DOHH2 (cell line): Measurements from ENCODE around the gene MYO15A.

Experiments
- CTCF ChIP-seq: fragments of 200-600 bp; sonication (generic); IDR thresholded peaks from one replicate; pipeline ENCODE4 v1.5.1; 2014; ENCODE audit warnings: antibody characterized with exemption, mild to moderate bottlenecking, low read depth, low read length; ENCODE audit not compliant: poor library complexity, severe bottlenecking
- EZH2phosphoT487 ChIP-seq: fragments of 200-600 bp; sonication (generic); IDR thresholded peaks from 2 replicates; pipeline ENCODE4 v1.6.1; 2017; ENCODE audit warnings: borderline replicate concordance, mild to moderate bottlenecking, antibody characterized with exemption, low read length, moderate library complexity, mixed read lengths

GRCh38 chr17:18146980-18147379 lies 38.4 kb downstream of the MYO15A start:
- TF ChIP-seq CTCF, result no peak
- no peak for TF ChIP-seq EZH2phosphoT487
